IPS-18c (cell line): ENCODE results near the gene COL5A2.

ENCODE experiments used
- H3K4me3 ChIP-seq: 2 replicates; pipeline ENCODE4 v1.7.0; 2013; ENCODE audit warnings: low read depth, mild to moderate bottlenecking, low read length, moderate library complexity; ENCODE audit not compliant: insufficient read depth
- H3K9me3 ChIP-seq: one replicate; pipeline ENCODE4 v1.6.1; 2013; ENCODE audit warnings: mild to moderate bottlenecking, low read length, moderate library complexity; ENCODE audit not compliant: control insufficient read depth, insufficient read depth

Gene COL5A2

GRCh38 chr2:189190685-189191084 lies 11.1 kb upstream of the COL5A2 start:
- H3K9me3 ChIP-seq, result no peaks in the 10 kb centered on the region
- H3K4me3 ChIP-seq, result no peak overlapping the region

- no peak overlapping the region for H3K4me3 ChIP-seq
- no peaks in the 10 kb centered on the region for H3K9me3 ChIP-seq
Measured at GRCh38 chr2:189188115-189188805, 8.7 kb upstream of the COL5A2 start.

GRCh38 chr2:189183170-189183569 lies 3.6 kb upstream of the COL5A2 start:
- H3K4me3 ChIP-seq, result no peak overlapping the region
- no peaks in the 10 kb centered on the region for H3K9me3 ChIP-seq

GRCh38 chr2:189181706-189182105 lies 2.1 kb upstream of the COL5A2 start:
- Histone ChIP-seq H3K9me3 (no peaks in the 10 kb centered on the region), H3K4me3 (no peak overlapping the region)

GRCh38 chr2:189178726-189179569 lies 613 bp downstream of the COL5A2 start:
- Histone ChIP-seq H3K4me3 (peak overlapping the region; percentile 61), H3K9me3 (no peaks in the 10 kb centered on the region)

- Histone ChIP-seq H3K9me3 (no peaks in the 10 kb centered on the region), H3K4me3 (no peak overlapping the region)
Measured at GRCh38 chr2:189178054-189178453, 1.5 kb downstream of the COL5A2 start.

GRCh38 chr2:189177251-189177840 lies 2.2 kb downstream of the COL5A2 start:
- Histone ChIP-seq H3K9me3 (no peaks in the 10 kb centered on the region), H3K4me3 (no peak overlapping the region)

GRCh38 chr2:189176516-189176915 lies 3.0 kb downstream of the COL5A2 start:
- Histone ChIP-seq H3K9me3 (no peaks in the 10 kb centered on the region), H3K4me3 (no peak overlapping the region)

GRCh38 chr2:189175869-189176433 lies 3.6 kb downstream of the COL5A2 start:
- no peaks in the 10 kb centered on the region for H3K9me3 ChIP-seq
- no peak overlapping the region for H3K4me3 ChIP-seq

GRCh38 chr2:189171956-189172609 lies 7.5 kb downstream of the COL5A2 start:
- no peaks in the 10 kb centered on the region for H3K9me3 ChIP-seq
- H3K4me3 ChIP-seq, result no peak overlapping the region

- H3K4me3 ChIP-seq, result no peak overlapping the region
- H3K9me3 ChIP-seq, result no peaks in the 10 kb centered on the region
Measured at GRCh38 chr2:189168856-189169499, 10.6 kb downstream of the COL5A2 start.

- no peaks in the 10 kb centered on the region for H3K9me3 ChIP-seq
Measured at GRCh38 chr2:189165656-189166380, 13.7 kb downstream of the COL5A2 start.

GRCh38 chr2:189164746-189165145 lies 14.8 kb downstream of the COL5A2 start:
- H3K4me3 ChIP-seq, result no peak overlapping the region
- no peaks in the 10 kb centered on the region for H3K9me3 ChIP-seq

More at GRCh38 chr2:189165656-189166380, 13.7 kb downstream of the COL5A2 start:
- no peak overlapping the region for H3K4me3 ChIP-seq

- no peaks in the 10 kb centered on the region for H3K9me3 ChIP-seq
- no peak overlapping the region for H3K4me3 ChIP-seq
Measured at GRCh38 chr2:189163889-189164288, 15.7 kb downstream of the COL5A2 start.

GRCh38 chr2:189162566-189162965 lies 17.0 kb downstream of the COL5A2 start:
- Histone ChIP-seq H3K4me3 (no peak overlapping the region), H3K9me3 (no peaks in the 10 kb centered on the region)

- Histone ChIP-seq H3K4me3 (no peak overlapping the region), H3K9me3 (no peaks in the 10 kb centered on the region)
Measured at GRCh38 chr2:189161894-189162293, 17.7 kb downstream of the COL5A2 start.
